T-helper 17 cell (primary cell): ENCODE results near the gene UBE2R2. TPM values are rescaled to one million over a fixed set of nuclear protein-coding genes. Genes with fewer than 3 reads are reported as not detected.
"Not testable (repeated sequence)": the region's sequence is repeated elsewhere in the genome, so short reads cannot be mapped to it uniquely, and the experiment has no call there.

Source experiments
- ATAC-seq: fragments of 150-1000 bp; cut with Tn5 transposase; 2 replicates; pipeline ENCODE4 v1.10.0; 2021; ENCODE audit warnings: mild to moderate bottlenecking, moderate library complexity
- DNase-seq, 3 donors: peaks; one replicate each; pipeline versions ENCODE4 v3.0.0 to v3.0.0-alpha.2; 2020 to 2021
- H3K9me3 ChIP-seq: one replicate; pipeline ENCODE4 v1.7.0; 2013; ENCODE audit warnings: low read length, mild to moderate bottlenecking; ENCODE audit not compliant: control insufficient read depth, poor library complexity, severe bottlenecking
- H3K27ac Mint-ChIP-seq: one replicate; pipeline ENCODE4 v1.8.0; 2022; ENCODE audit warnings: mild to moderate bottlenecking, moderate library complexity, mixed read lengths
- H3K27me3 Mint-ChIP-seq: one replicate; pipeline ENCODE4 v1.8.0; 2022; ENCODE audit warnings: mixed read lengths
- H3K36me3 Mint-ChIP-seq: one replicate; pipeline ENCODE4 v1.8.0; 2022; ENCODE audit warnings: low read depth, mixed read lengths
- H3K4me1 Mint-ChIP-seq: one replicate; pipeline ENCODE4 v1.8.0; 2022; ENCODE audit warnings: mild to moderate bottlenecking, mixed read lengths
- H3K4me3 Mint-ChIP-seq: one replicate; pipeline ENCODE4 v1.8.0; 2022; ENCODE audit warnings: mild to moderate bottlenecking, moderate library complexity, mixed read lengths
- total RNA-seq, 4 donors: library from RNA in 2 of 4; stranded (reverse) in 2 of 4; gene quantifications; one replicate each; pipeline ENCODE4 v1.2.3 and lab custom pipeline; 2022 to 2026

The UBE2R2 gene
- total RNA-seq, 2 donors from 2014 or later = 26.2 to 27.4 TPM

GRCh38 chr9:33861917-33862453, 45.0 kb downstream of the UBE2R2 start:
- Mint-ChIP-seq H3K4me3 (no peak overlapping the region), H3K4me1 (peaks cover 26% of the 10 kb centered on the region), H3K27me3 (no peaks in the 10 kb centered on the region), H3K27ac (peak overlapping the region; percentile 2), H3K36me3 (no peaks in the 10 kb centered on the region)
- ATAC-seq (no peak), DNase-seq (no peak)
- H3K9me3 ChIP-seq = no peaks in the 10 kb centered on the region

- H3K27ac Mint-ChIP-seq, H3K9me3 ChIP-seq, H3K36me3 Mint-ChIP-seq, H3K27me3 Mint-ChIP-seq, DNase-seq, ATAC-seq: not testable (repeated sequence)
- H3K4me3 Mint-ChIP-seq = peak overlapping the region; percentile 31
- peaks cover 31% of the 10 kb centered on the region for H3K4me1 Mint-ChIP-seq
Measured at GRCh38 chr9:33863027-33863426, 46.1 kb downstream of the UBE2R2 start.

- Mint-ChIP-seq H3K4me1 (peaks cover 24% of the 10 kb centered on the region), H3K27ac (no peak overlapping the region), H3K36me3 (no peaks in the 10 kb centered on the region), H3K27me3 (no peaks in the 10 kb centered on the region), H3K4me3 (no peak overlapping the region)
- ATAC-seq (no peak), DNase-seq (no peak)
- no peaks in the 10 kb centered on the region for H3K9me3 ChIP-seq
Measured at GRCh38 chr9:33867747-33868439, 50.9 kb downstream of the UBE2R2 start.

- no peaks in the 10 kb centered on the region for H3K36me3 Mint-ChIP-seq
- no peak for DNase-seq
- no peak overlapping the region for H3K4me3 Mint-ChIP-seq
Measured at GRCh38 chr9:33868440-33868973, 51.5 kb downstream of the UBE2R2 start.

GRCh38 chr9:33869243-33869642, 52.3 kb downstream of the UBE2R2 start:
- H3K36me3 Mint-ChIP-seq, DNase-seq: not testable (repeated sequence)

More at GRCh38 chr9:33868440-33868973, 51.5 kb downstream of the UBE2R2 start:
- ATAC-seq = no peak
- Mint-ChIP-seq H3K27me3 (no peaks in the 10 kb centered on the region), H3K4me1 (peaks cover 22% of the 10 kb centered on the region), H3K27ac (no peak overlapping the region)
- no peaks in the 10 kb centered on the region for H3K9me3 ChIP-seq

GRCh38 chr9:33877727-33878489, 60.9 kb downstream of the UBE2R2 start:
- Mint-ChIP-seq H3K27me3 (no peaks in the 10 kb centered on the region), H3K4me3 (no peak overlapping the region), H3K27ac (peak overlapping the region; percentile 67), H3K4me1 (peaks cover 30% of the 10 kb centered on the region), H3K36me3 (no peaks in the 10 kb centered on the region)
- H3K9me3 ChIP-seq = no peaks in the 10 kb centered on the region
- ATAC-seq = no peak
- DNase-seq = no peak

More at GRCh38 chr9:33869243-33869642, 52.3 kb downstream of the UBE2R2 start:
- H3K9me3 ChIP-seq, H3K27me3 Mint-ChIP-seq, H3K27ac Mint-ChIP-seq, H3K4me3 Mint-ChIP-seq, ATAC-seq: not testable (repeated sequence)
- H3K4me1 Mint-ChIP-seq = peaks cover 22% of the 10 kb centered on the region

DNA sequence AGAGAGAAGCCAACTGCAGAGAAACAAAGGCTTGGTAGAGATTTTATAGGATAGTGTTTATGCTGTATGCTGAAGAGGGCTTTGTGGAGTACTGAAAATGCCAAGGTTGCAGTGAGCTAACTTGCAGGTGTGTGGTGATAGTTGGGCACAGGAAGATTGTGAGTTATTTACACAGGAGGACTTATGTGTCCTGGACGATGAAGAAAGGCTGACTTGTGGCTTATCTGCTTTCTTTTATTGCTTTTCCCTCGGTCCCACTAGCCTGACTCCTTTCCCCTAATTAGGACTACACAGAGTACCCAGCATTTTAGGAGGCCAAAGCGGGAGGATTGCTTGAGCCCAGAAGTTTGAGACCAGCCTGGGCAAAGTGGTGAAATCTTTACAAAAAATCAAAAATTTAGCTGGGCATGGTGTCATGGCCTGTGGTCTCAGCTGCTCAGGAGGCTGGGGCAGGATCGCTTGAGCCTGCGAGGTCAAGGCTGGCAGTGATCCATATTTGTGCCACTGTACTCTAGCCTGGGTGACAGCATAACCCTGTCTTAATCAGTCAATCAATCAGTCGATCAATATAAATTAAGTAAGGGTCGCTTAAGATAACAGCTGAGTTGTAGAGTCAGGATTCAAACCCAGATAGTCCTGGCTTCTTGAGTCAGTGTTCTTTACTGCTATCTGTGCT, 61.9 kb downstream of the UBE2R2 start:
- Mint-ChIP-seq H3K27ac (no peak overlapping the region), H3K4me3 (no peak overlapping the region), H3K36me3 (no peaks in the 10 kb centered on the region), H3K4me1 (peaks cover 33% of the 10 kb centered on the region), H3K27me3 (no peaks in the 10 kb centered on the region)
- no peaks in the 10 kb centered on the region for H3K9me3 ChIP-seq
- DNase-seq (no peak), ATAC-seq (no peak)

DNA sequence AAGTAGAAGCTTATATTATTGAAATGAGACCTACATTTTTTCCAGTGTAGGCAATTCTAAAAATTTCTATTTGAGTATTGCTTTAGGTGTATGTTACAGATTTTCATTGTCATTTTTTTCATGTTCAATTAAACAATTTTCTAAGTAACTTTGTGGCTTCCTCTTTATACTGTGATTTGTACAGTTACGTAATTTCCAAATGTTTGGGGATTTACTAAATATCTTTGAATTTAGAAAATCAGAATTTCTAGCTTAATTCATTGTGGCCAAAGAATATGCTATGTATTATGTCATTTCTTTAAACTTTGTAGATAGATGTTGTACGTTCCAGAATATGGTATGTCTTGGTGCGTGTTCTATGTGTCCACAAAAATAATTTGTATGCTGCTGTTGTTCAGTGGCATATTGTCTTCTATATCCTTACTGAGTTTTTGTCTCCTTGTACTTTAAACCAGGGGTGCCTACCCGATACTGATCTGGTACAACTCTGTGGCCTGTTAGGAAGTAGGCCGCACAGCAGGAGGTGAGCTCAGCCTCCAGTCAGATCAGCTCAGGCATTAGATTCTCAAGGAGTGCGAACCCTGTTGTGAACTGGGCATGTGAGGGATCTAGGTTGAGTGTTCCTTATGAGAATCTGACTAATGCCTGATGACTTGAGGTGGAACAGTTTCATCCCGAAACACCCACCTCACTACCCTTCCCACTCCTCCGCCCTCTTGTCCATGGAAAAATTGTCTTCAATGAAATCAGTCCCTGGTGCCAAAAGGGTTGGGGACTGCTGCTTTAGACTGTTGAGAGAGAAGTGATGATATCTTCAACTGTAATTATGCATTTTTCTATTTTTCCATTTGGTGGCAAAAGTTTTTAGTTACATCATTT, 63.5 kb downstream of the UBE2R2 start:
- Mint-ChIP-seq H3K36me3 (no peaks in the 10 kb centered on the region), H3K4me3 (no peak overlapping the region), H3K27me3 (no peaks in the 10 kb centered on the region), H3K27ac (peak overlapping the region; percentile 72), H3K4me1 (peaks cover 45% of the 10 kb centered on the region)
- DNase-seq = no peak
- ATAC-seq = no peak
- no peaks in the 10 kb centered on the region for H3K9me3 ChIP-seq

DNA sequence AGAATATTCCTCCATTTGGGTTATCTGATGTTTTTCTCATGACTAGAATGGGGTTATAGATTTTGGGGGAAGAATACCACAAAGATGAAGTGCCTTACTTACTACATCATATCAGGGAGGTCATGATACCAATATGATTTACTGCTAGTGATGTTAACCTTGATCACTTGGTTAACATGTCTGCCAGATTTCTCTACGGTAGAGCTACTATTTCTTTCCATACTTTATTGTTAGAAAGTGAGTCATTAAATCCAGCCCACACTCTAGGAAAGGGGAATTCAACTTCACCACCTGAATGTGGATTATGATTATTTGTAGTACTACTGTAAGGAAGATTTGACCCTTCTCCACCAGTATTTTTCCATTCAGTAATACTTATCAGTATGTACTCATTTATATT, 64.7 kb downstream of the UBE2R2 start:
- H3K27ac Mint-ChIP-seq = peak overlapping the region; percentile 72
- H3K27me3 Mint-ChIP-seq = no peaks in the 10 kb centered on the region
- DNase-seq = no peak
- H3K4me3 Mint-ChIP-seq = no peak overlapping the region
- H3K9me3 ChIP-seq = no peaks in the 10 kb centered on the region
- H3K36me3 Mint-ChIP-seq = no peaks in the 10 kb centered on the region
- ATAC-seq = no peak
- H3K4me1 Mint-ChIP-seq = peaks cover 45% of the 10 kb centered on the region

DNA sequence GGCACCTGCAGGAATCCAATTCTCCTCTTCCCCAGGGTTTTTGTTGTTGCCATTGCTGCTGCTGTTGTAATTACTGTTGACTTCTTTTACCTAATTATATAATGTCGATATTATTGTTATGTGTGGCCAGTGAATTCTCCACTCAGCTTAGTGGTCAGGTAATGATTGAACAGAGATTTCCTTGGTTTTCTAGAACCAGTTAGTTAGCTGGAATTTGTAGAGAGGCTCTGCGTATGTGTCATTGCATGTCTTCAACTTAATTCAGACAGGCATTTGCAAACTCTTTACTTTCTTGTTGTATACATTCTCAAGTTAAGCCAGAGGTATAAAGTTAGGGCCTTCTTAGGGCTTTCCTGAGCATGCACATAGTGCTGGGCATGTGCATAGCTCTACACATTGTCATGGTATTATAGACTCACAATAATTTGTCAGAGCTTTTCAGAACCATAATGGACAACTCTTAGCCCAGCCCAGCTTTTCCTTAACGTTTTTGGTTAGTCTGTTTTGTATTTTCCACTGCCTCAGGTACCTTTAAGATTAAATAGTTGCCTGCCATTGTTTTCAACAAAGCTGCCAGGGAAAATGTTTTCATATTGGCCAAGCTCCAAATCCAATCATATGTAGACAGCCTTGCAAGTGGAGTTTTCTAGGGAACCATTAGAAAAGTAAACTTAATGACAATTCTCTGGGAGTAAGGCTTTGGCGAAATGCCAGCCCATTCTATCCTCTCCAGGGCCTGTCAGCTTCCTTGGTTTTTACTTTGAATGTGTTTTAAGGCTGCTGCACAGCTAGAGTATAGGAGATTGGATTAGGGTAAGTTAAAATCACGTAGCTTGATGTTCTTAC, 68.1 kb downstream of the UBE2R2 start:
- Mint-ChIP-seq H3K27ac (peak overlapping the region; percentile 72), H3K36me3 (no peaks in the 10 kb centered on the region), H3K27me3 (no peaks in the 10 kb centered on the region), H3K4me3 (no peak overlapping the region), H3K4me1 (peaks cover 31% of the 10 kb centered on the region)
- H3K9me3 ChIP-seq = no peaks in the 10 kb centered on the region
- ATAC-seq (no peak), DNase-seq (no peak)

GRCh38 chr9:33885948-33886347, 69.0 kb downstream of the UBE2R2 start:
- H3K4me1 Mint-ChIP-seq = peaks cover 28% of the 10 kb centered on the region
- H3K27ac Mint-ChIP-seq = no peak overlapping the region
- DNase-seq (no peak), ATAC-seq (no peak)
- no peaks in the 10 kb centered on the region for H3K27me3 Mint-ChIP-seq
- H3K4me3 Mint-ChIP-seq = no peak overlapping the region
- H3K36me3 Mint-ChIP-seq = no peaks in the 10 kb centered on the region
- no peaks in the 10 kb centered on the region for H3K9me3 ChIP-seq

- no peak overlapping the region for H3K4me3 Mint-ChIP-seq
- DNase-seq = no peak
- H3K9me3 ChIP-seq = no peaks in the 10 kb centered on the region
- ATAC-seq = no peak
- no peaks in the 10 kb centered on the region for H3K27me3 Mint-ChIP-seq
- H3K27ac Mint-ChIP-seq = no peak overlapping the region
- peaks cover 2% of the 10 kb centered on the region for H3K36me3 Mint-ChIP-seq
- peaks cover 14% of the 10 kb centered on the region for H3K4me1 Mint-ChIP-seq
Measured at GRCh38 chr9:33893861-33894260, 76.9 kb downstream of the UBE2R2 start.
